A673 (cell line): ENCODE data around the gene DTWD2. TPM values are rescaled to one million over a fixed set of nuclear protein-coding genes. Genes with fewer than 3 reads are reported as not detected.
A peak's percentile ranks its signal among the peaks of the same experiment; 100 is the strongest.
"Not testable (repeated sequence)": the region's sequence is repeated elsewhere in the genome, so short reads cannot be mapped to it uniquely, and the experiment has no call there.

Source experiments
- BruUV-seq: library from RNA; stranded (reverse); fragments of 400-500 nt; replicated peaks from 2 replicates; lab custom pipeline; 2021; lab: Mats Ljungman, UMichigan
- CTCF ChIA-PET: fragments of 300-600 bp; sonication (Branson Sonifier 250); formaldehyde crosslinking; loops from one replicate; lab custom pipeline; 2022; ENCODE audit warnings: antibody characterized with exemption; lab: Charles Lee
- POLR2A ChIA-PET: fragments of 300-600 bp; sonication (Branson Sonifier 250); formaldehyde crosslinking; loops from one replicate; lab custom pipeline; 2022; ENCODE audit warnings: antibody characterized with exemption; ENCODE audit not compliant: low non-redundant PET; lab: Charles Lee
- DNase-seq: peaks from one replicate; pipeline ENCODE4 v3.0.0-alpha.2; 2015; ENCODE audit warnings: low spot score
- H3K27ac ChIP-seq: fragments of 200-600 bp; sonication (generic); 2 replicates; pipeline ENCODE4 v1.5.1; 2016; ENCODE audit warnings: mixed run types, low read depth, mild to moderate bottlenecking, mixed read lengths, antibody characterized with exemption, low read length; ENCODE audit not compliant: poor library complexity, severe bottlenecking
- H3K27me3 ChIP-seq: fragments of 200-600 bp; sonication (generic); replicated peaks from 2 replicates; pipeline ENCODE4 v1.6.1; 2017; ENCODE audit warnings: mixed run types, low read depth, mild to moderate bottlenecking, mixed read lengths, antibody characterized with exemption, low read length; ENCODE audit not compliant: insufficient read depth, poor library complexity
- H3K36me3 ChIP-seq: fragments of 200-600 bp; sonication (generic); 2 replicates; pipeline ENCODE4 v1.6.1; 2016; ENCODE audit warnings: mixed run types, mild to moderate bottlenecking, mixed read lengths, antibody characterized with exemption, low read length; ENCODE audit not compliant: insufficient read depth, poor library complexity, severe bottlenecking
- H3K4me1 ChIP-seq: fragments of 200-600 bp; sonication (generic); 2 replicates; pipeline ENCODE4 v1.6.1; 2017; ENCODE audit warnings: mixed run types, mild to moderate bottlenecking, mixed read lengths, antibody characterized with exemption, low read length; ENCODE audit not compliant: insufficient read depth, poor library complexity, severe bottlenecking
- H3K4me3 ChIP-seq: fragments of 200-600 bp; sonication (generic); 2 replicates; pipeline ENCODE4 v1.5.1; 2016; ENCODE audit warnings: low read depth, mixed run types, mild to moderate bottlenecking, mixed read lengths, low read length; ENCODE audit not compliant: poor library complexity, severe bottlenecking
- H3K9me3 ChIP-seq: fragments of 200-600 bp; sonication (generic); 2 replicates; pipeline ENCODE4 v1.6.1; 2016; ENCODE audit warnings: mixed run types, low read depth, mild to moderate bottlenecking, mixed read lengths, antibody characterized with exemption, low read length; ENCODE audit not compliant: poor library complexity, severe bottlenecking
- CTCF ChIP-seq: fragments of 300-800, 200-600 bp; sonication (generic); conservative IDR thresholded peaks from 2 replicates; pipeline ENCODE4 v1.5.1; 2017; ENCODE audit warnings: low read depth, mild to moderate bottlenecking, antibody characterized with exemption, low read length, moderate library complexity, mixed read lengths
- EZH2 ChIP-seq: fragments of 200-600 bp; sonication (generic); IDR thresholded peaks from 2 replicates; pipeline ENCODE4 v1.6.1; 2017; ENCODE audit warnings: borderline replicate concordance, low read depth, mild to moderate bottlenecking, mixed read lengths, antibody characterized with exemption, low read length; ENCODE audit not compliant: poor library complexity, severe bottlenecking
- intact Hi-C: fragments of 100-400 bp; cut with micrococcal nuclease; formaldehyde crosslinking; loops from one replicate; pipeline ENCODE4 v1.10.0; 2022; ENCODE audit not compliant: unreplicated experiment
- total RNA-seq: library from RNA; stranded (reverse); gene quantifications from 2 replicates; pipeline ENCODE4 v1.2.3, GENCODE V29; 2021

DTWD2 gene
- total RNA-seq, 1 experiment from 2014 or later: 12.1 TPM

- H3K27me3 ChIP-seq: no peaks in the 10 kb centered on the region
- POLR2A ChIA-PET: no interaction called here
- intact Hi-C loops: no loop called here
- DNase-seq: no peak
- H3K27ac ChIP-seq: no peak overlapping the region
- no peaks in the 10 kb centered on the region for H3K36me3 ChIP-seq
- H3K4me3 ChIP-seq: no peak overlapping the region
- no peaks in the 10 kb centered on the region for H3K9me3 ChIP-seq
- BruUV-seq: no TSS peak
- CTCF ChIA-PET: no interaction called here
- H3K4me1 ChIP-seq: peaks cover 8% of the 10 kb centered on the region
- TF ChIP-seq CTCF (no peak), EZH2 (no peak)
Measured at GRCh38 chr5:118888556-118888955, 99.8 kb downstream of the DTWD2 start.

GRCh38 chr5:118883362-118883761 lies 105.0 kb downstream of the DTWD2 start:
- Histone ChIP-seq H3K36me3 (no peaks in the 10 kb centered on the region), H3K4me1 (no peaks in the 10 kb centered on the region), H3K27ac (no peak overlapping the region), H3K27me3 (no peaks in the 10 kb centered on the region), H3K4me3 (no peak overlapping the region), H3K9me3 (no peaks in the 10 kb centered on the region)
- ChIA-PET POLR2A (no interaction called here), CTCF (no interaction called here)
- BruUV-seq: no TSS peak
- intact Hi-C loops: no loop called here
- TF ChIP-seq CTCF (no peak), EZH2 (no peak)
- DNase-seq: no peak

- Histone ChIP-seq H3K4me1 (no peaks in the 10 kb centered on the region), H3K36me3 (no peaks in the 10 kb centered on the region), H3K9me3 (peaks cover 1% of the 10 kb centered on the region), H3K27ac (no peak overlapping the region), H3K4me3 (no peak overlapping the region), H3K27me3 (no peaks in the 10 kb centered on the region)
- CTCF ChIA-PET: no interaction called here
- POLR2A ChIA-PET: no interaction called here
- no TSS peak for BruUV-seq
- TF ChIP-seq EZH2: no peak
- TF ChIP-seq CTCF: no peak
- DNase-seq: peak; percentile 21
- intact Hi-C loops: no loop called here
Measured at GRCh38 chr5:118882666-118883065, 105.7 kb downstream of the DTWD2 start.

- POLR2A ChIA-PET, H3K36me3 ChIP-seq, intact Hi-C loops, H3K27me3 ChIP-seq, H3K27ac ChIP-seq, H3K4me1 ChIP-seq, BruUV-seq, CTCF ChIA-PET, H3K4me3 ChIP-seq, H3K9me3 ChIP-seq, DNase-seq: not testable (repeated sequence)
Measured at GRCh38 chr5:118876852-118877251, 111.5 kb downstream of the DTWD2 start.
